GM12872 (cell line): ENCODE measurements around the gene CBLN3.

Source experiments
- TF ChIP-seq, protein P1 (sequence below): IDR thresholded peaks from 3 replicates; pipeline ENCODE4 v1.5.1; 2011; ENCODE audit warnings: low read depth, mild to moderate bottlenecking, low read length, moderate library complexity; ENCODE audit not compliant: insufficient read depth

Gene CBLN3

DNA sequence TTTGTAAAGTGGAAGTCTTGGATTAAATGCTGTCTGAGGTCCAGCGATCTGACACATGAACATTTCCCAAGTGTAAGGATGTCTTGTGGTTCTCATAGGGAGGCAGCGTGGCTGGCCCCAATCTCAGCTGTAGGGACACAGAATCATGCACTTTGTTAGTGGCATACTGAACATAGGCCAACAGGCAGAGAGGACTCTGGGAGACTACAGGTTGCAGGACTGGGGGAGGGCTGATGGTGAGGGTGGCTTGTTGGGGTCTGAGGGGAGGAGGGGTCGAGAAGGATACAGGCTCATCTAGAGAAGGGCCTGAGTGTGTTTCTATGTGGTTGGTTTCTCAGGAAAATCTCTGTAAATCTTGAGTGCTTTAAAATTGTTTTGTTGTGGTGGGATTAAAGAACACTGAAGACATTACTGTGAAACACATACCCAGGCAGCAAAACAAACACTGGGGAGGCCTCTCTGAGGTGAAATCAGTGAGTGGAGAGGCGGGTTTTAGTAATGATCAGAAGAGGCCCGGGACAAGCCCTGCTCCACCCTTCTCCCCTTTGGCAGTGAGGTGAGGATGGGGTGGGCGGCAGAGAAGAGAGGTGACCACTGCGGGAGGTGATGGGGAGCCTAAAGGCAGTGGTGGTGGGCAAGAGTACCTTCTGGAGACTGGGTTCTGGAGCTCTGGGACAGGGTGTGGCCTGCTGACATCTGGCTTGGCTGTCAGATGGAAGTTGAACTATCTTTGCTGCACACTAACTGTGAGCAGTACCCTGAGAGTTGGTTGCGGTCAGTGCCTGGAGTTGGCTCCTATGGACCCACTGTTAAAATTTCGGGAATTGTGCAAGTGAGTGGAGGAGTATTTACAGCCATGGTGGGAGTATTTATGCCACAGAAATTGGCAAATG is 27.4 kb downstream of the CBLN3 start:
- TF ChIP-seq, protein P1, sequence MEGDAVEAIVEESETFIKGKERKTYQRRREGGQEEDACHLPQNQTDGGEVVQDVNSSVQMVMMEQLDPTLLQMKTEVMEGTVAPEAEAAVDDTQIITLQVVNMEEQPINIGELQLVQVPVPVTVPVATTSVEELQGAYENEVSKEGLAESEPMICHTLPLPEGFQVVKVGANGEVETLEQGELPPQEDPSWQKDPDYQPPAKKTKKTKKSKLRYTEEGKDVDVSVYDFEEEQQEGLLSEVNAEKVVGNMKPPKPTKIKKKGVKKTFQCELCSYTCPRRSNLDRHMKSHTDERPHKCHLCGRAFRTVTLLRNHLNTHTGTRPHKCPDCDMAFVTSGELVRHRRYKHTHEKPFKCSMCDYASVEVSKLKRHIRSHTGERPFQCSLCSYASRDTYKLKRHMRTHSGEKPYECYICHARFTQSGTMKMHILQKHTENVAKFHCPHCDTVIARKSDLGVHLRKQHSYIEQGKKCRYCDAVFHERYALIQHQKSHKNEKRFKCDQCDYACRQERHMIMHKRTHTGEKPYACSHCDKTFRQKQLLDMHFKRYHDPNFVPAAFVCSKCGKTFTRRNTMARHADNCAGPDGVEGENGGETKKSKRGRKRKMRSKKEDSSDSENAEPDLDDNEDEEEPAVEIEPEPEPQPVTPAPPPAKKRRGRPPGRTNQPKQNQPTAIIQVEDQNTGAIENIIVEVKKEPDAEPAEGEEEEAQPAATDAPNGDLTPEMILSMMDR, result no peak

DNA sequence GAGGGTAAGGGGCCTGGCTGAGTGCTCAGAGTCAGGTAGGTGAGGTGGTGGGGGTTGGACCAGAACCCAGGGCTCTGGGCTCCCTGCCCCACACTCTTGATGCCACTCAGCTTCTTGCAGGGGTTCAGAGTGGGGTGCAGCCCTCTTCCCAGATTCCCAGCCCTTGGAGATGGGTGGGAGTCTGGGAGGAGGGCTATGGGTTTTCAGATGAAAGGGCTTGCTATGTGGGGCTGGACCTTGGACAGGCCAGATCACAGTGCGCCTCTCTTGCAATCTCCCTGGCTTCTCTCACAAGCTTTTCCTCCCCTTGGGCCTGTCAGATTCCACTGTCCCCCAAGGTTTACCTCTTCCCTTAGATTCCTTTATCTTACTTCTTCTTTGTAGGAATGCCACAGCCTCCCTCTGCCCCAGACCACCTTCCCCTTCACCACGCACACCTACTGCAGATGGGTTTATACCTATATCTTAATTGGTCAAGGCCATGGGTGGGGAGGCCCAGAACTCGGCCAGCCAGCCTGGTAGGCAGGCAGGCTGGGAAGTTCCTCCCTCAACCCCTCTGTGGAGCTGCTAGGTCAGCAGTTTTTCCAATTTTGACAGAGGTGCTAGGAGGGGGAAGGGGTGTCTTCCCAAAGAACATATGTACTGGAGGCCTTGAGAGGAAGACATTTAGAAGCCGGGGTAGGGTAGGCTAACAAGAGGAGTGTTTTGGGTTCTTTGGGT is 29.3 kb downstream of the CBLN3 start:
- TF ChIP-seq, protein P1, result no peak

DNA sequence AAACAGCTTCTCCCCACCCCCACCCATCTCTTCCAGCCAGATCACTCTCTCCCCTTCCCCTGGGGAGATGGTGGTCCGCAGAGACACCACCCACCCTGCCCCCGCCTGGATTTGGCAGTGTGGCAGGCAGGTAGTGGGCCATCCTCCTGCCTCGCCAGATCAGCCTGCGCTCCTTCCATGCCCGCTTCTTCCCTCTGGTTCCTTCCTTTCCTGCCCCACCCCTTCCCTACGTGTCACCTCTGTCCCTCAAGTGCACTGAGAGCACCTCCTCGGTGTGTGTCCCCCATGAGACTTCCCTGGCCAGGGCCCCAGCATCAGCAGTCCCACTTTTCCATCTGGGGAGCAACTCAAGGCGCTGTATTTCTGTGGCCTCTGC is 30.0 kb downstream of the CBLN3 start:
- TF ChIP-seq, protein P1, result no peak

DNA sequence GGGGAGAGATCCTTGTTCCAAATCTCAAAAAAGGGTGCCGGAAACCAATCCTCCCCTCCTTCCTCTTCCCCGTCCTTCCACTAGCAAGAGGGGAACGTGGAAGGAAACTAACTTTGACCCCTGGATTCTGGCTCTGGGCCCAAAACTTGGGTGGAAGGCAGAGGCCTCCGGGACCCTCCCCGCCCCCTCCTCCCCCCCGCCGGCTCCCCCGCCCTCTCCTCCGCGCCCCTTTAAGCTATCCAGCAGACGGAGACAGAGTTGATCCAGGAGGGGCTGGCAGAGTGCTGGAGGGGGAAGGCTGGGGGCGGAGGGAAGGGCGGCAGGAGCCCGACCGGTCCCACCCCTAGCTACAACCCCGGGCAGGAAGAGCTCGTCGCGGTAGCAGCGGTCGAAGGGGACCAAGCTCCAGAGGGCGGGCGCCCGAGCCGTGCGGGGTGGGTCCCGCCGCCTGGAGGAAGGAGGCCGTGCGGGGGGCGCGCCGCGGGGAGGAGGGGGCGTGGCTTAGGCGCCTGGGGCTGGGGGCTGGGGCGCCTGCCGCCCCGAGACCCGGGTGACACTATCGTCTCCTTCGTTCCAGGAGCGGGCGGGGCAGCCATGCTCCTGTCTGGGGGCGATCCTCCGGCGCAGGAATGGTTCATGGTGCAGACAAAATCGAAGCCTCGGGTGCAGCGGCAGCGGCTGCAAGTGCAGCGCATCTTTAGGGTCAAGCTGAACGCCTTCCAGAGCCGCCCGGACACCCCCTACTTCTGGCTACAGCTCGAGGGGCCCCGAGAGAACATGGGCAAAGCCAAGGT is 30.6 kb downstream of the CBLN3 start, which contains the start of gene NYNRIN:
Gene NYNRIN, plus strand, starts transcription at position 351 of the 794 bp plus-strand sequence. Its CDS starts 244 bp downstream, at position 595.
- TF ChIP-seq, protein P1, result no peak

DNA sequence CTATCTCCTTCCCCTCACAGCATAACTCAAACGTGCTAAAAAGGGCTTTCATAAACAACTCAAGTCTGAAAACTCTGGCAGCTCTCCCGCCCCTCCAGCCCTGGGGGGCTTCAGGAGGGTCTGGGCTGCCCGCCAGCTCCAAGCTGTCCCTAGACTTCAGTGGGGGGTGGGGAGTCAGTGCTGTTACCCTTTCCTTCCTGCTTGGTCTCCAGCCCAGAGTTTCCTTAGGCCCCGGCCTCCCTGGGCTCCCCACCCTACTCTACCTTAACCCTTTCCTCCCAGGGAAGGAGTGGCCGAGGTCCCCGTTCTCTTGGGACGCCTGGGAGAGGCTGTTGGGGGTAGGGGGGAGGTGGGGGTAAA is 31.2 kb downstream of the CBLN3 start:
- TF ChIP-seq, protein P1, result no peak

DNA sequence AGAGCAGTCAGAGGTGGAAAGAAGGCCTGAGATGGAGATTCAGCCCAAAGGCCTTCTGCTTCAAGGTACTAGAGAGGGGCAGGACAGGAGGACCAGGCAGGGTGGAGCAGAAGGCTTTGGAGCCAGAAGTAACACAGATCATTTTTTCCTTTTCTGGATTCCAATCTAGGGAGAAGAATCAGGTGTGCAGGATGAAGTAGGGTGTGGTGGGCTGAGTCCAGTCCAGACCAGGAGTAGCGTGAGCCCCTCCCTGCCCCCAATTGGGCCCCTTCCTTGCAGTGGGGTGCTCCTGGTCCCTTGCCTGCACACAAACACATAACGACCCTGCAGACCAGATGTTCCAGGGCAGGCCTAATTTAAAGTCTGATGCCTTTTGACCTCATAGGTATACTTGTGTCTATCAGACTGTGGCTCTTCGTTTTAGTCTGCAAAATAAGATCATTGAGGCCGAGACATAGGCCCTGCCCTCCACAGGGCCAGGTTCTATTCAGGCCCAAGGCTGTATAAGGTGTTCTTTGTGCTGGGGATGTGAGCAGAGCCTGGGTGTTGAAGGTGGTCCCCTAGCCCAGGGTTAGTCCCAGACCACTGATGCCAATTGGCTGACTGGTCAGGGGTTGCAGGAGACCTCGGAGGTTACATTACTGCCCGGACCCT is 31.7 kb downstream of the CBLN3 start:
- TF ChIP-seq, protein P1, result no peak
